Neural cell (in vitro differentiated cells): Measurements from ENCODE around the gene IMPACT.

Experiments used
- CTCF ChIP-seq: fragments of 450-650 bp; IDR thresholded peaks from 2 replicates; pipeline ENCODE4 v1.5.1; 2014; ENCODE audit warnings: antibody characterized with exemption, mild to moderate bottlenecking, moderate library complexity; ENCODE audit not compliant: poor library complexity, severe bottlenecking
- EP300 ChIP-seq: fragments of 450-650 bp; conservative IDR thresholded peaks from 2 replicates; pipeline ENCODE4 v1.6.1; 2014; ENCODE audit warnings: antibody characterized with exemption, mild to moderate bottlenecking, moderate library complexity; ENCODE audit not compliant: poor library complexity, severe bottlenecking
- EZH2 ChIP-seq: fragments of 200-600, 300-800 bp; shearing (Covaris generic), sonication (generic); IDR thresholded peaks from 2 replicates; pipeline ENCODE4 v1.6.1; 2014; ENCODE audit warnings: antibody characterized with exemption, low read length, borderline replicate concordance, mild to moderate bottlenecking; ENCODE audit not compliant: insufficient read depth, poor library complexity, severe bottlenecking
- POLR2AphosphoS5 ChIP-seq: IDR thresholded peaks from 2 replicates; pipeline ENCODE4 v1.6.1; 2012
- RAD21 ChIP-seq: fragments of 450-650 bp; conservative IDR thresholded peaks from 2 replicates; pipeline ENCODE4 v1.6.1; 2014; ENCODE audit warnings: antibody characterized with exemption, mild to moderate bottlenecking, moderate library complexity
- REST ChIP-seq: IDR thresholded peaks from 2 replicates; pipeline ENCODE4 v1.6.1; 2012; ENCODE audit warnings: borderline replicate concordance
- SMC3 ChIP-seq: fragments of 450-650 bp; conservative IDR thresholded peaks from 2 replicates; pipeline ENCODE4 v1.6.1; 2014; ENCODE audit warnings: antibody characterized with exemption, mild to moderate bottlenecking, moderate library complexity; ENCODE audit not compliant: poor library complexity
- TAF1 ChIP-seq: IDR thresholded peaks from 2 replicates; pipeline ENCODE4 v1.6.1; 2012; ENCODE audit warnings: low read depth

- no peak for TF ChIP-seq CTCF
- TF ChIP-seq SMC3, result no peak
- TF ChIP-seq POLR2AphosphoS5, result no peak
- no peak for TF ChIP-seq EP300
- no peak for TF ChIP-seq RAD21
- TF ChIP-seq EZH2, result no peak
- TF ChIP-seq TAF1, result no peak
- no peak for TF ChIP-seq REST
Observed at GRCh38 chr18:24427484-24427883, 1.0 kb downstream of the IMPACT start.
